ENCODE measurements around the gene TM9SF3. TPM values are rescaled to one million over a fixed set of nuclear protein-coding genes. Genes with fewer than 3 reads are reported as not detected.

TM9SF3 gene
- total RNA-seq, 1 experiment from 2014 or later = 79.3 TPM

GRCh38 chr10:96632974-96633710, 46.3 kb upstream of the TM9SF3 start:
- no peaks in the 10 kb centered on the region for H3K79me2 ChIP-seq (ENCODE audit: insufficient read depth, low read length)
- TF ChIP-seq YY1 (IDR thresholded peaks at IDR 0.05; ENCODE audit: extremely low read depth, insufficient replicate concordance, low read depth, low read length) (no peak), RAD21 (IDR thresholded peaks at IDR 0.05; ENCODE audit: low read depth) (no peak), REST (IDR thresholded peaks at IDR 0.05; ENCODE audit: low read depth) (no peak), EZH2 (IDR thresholded peaks at IDR 0.05) (no peak), SP1 (IDR thresholded peaks at IDR 0.05; ENCODE audit: low read depth) (no peak), SRF (IDR thresholded peaks at IDR 0.05; ENCODE audit: low read depth) (no peak), POLR2AphosphoS5 (IDR thresholded peaks at IDR 0.05; ENCODE audit: low read depth, low read length) (no peak), POLR2A (IDR thresholded peaks at IDR 0.05; ENCODE audit: borderline replicate concordance, extremely low read depth, insufficient read depth, insufficient read length) (no peak), TCF7L2 (IDR thresholded peaks at IDR 0.05; ENCODE audit: borderline replicate concordance, extremely low read depth, insufficient read depth, insufficient read length) (no peak), CEBPB (IDR thresholded peaks at IDR 0.05; ENCODE audit: low read depth) (no peak), CBX3 (IDR thresholded peaks at IDR 0.05; ENCODE audit: low read depth) (no peak), JUND (IDR thresholded peaks at IDR 0.05) (no peak), ELF1 (IDR thresholded peaks at IDR 0.05; ENCODE audit: borderline replicate concordance, low read depth) (no peak), CTCF (IDR thresholded peaks at IDR 0.05 in 2 of 3, conservative IDR thresholded peaks at IDR 0.05 in 1 of 3; ENCODE audit: borderline replicate concordance in 1 of 3, insufficient read depth in 1 of 3, low read depth in 2 of 3, low read length in 2 of 3) (no peak), ZBTB33 (IDR thresholded peaks at IDR 0.05; ENCODE audit: extremely low read depth, insufficient replicate concordance, low read length) (no peak), FOSL1 (IDR thresholded peaks at IDR 0.05; ENCODE audit: low read depth) (no peak), ZFX (IDR thresholded peaks at IDR 0.05) (no peak)
- H3K9me2 ChIP-seq (ENCODE audit: insufficient read depth) = no peaks in the 10 kb centered on the region
- H2AFZ ChIP-seq (ENCODE audit: low read depth, low read length, poor library complexity, severe bottlenecking) = no peak overlapping the region
- ATAC-seq (no peak), DNase-seq (ENCODE audit: low read depth, low spot score) (no peak)
- no peaks in the 10 kb centered on the region for H3K36me3 ChIP-seq (ENCODE audit: control insufficient read depth in 1 of 2, insufficient read depth in 2 of 2, low read length in 2 of 2)
- no peak overlapping the region for H3K9ac ChIP-seq (ENCODE audit: low read length)
- no peak overlapping the region for H3K4me3 ChIP-seq (replicated peaks in 1 of 2; ENCODE audit: low read depth in 1 of 2, low read length in 2 of 2)
- no TSS peak for BruUV-seq (replicated peaks)
- no peaks in the 10 kb centered on the region for H3K9me3 ChIP-seq (ENCODE audit: control insufficient read depth in 1 of 2, insufficient read depth in 1 of 2, low read depth in 1 of 2, low read length in 2 of 2)
- intact Hi-C loops (cut with micrococcal nuclease) = no loop called here
- H3K4me1 ChIP-seq (ENCODE audit: control insufficient read depth in 1 of 2, insufficient read depth in 2 of 2, low read length in 2 of 2) = no peaks in the 10 kb centered on the region
- no peaks in the 10 kb centered on the region for H4K20me1 ChIP-seq (ENCODE audit: insufficient read depth)
- no peak overlapping the region for H3K4me2 ChIP-seq (ENCODE audit: low read length)
- POLR2A ChIA-PET = no interaction called here
- CTCF ChIA-PET = interaction anchor here (1.0 kb wide), 1 partner anchor 8 kb away, joined by 5 read pairs; no protein-coding TSS in a partner anchor
- H3K27me3 ChIP-seq (ENCODE audit: insufficient read depth, low read length) = no peaks in the 10 kb centered on the region
- RAD21 ChIA-PET (ENCODE audit: low non-redundant PET in 1 of 2, low total read pairs in 2 of 2, uncharacterized antibody in 2 of 2, unreplicated experiment in 2 of 2) = no interaction called here
- no peak overlapping the region for H3K27ac ChIP-seq (ENCODE audit: low read depth, low read length)

Data from HCT116 (cell line).